GM21529 (cell line): ENCODE data around the gene ZDBF2.
A peak's percentile ranks its signal among the peaks of the same experiment; 100 is the strongest.
"Not testable (repeated sequence)": the region's sequence is repeated elsewhere in the genome, so short reads cannot be mapped to it uniquely, and the experiment has no call there.

Experiments
- ATAC-seq: cut with Tn5 transposase; IDR thresholded peaks from one replicate; pipeline ENCODE4 v1.9.1; 2021; ENCODE audit not compliant: unreplicated experiment

ZDBF2 gene

GRCh38 chr2:206259376-206260187 is 14.9 kb upstream of the ZDBF2 start:
- ATAC-seq = no peak

GRCh38 chr2:206260188-206261012 is 14.1 kb upstream of the ZDBF2 start:
- ATAC-seq = peak; percentile 81

GRCh38 chr2:206263959-206264603 is 10.4 kb upstream of the ZDBF2 start:
- ATAC-seq = no peak

GRCh38 chr2:206266130-206267125 is 8.0 kb upstream of the ZDBF2 start:
- no peak for ATAC-seq

GRCh38 chr2:206267567-206267966 is 6.9 kb upstream of the ZDBF2 start:
- no peak for ATAC-seq

- no peak for ATAC-seq
Measured at GRCh38 chr2:206271065-206271464, 3.4 kb upstream of the ZDBF2 start.

- ATAC-seq = peak; percentile 6
Measured at GRCh38 chr2:206273905-206274304, 558 bp upstream of the ZDBF2 start.

- ATAC-seq = peak; percentile 34
Measured at GRCh38 chr2:206275312-206276055, 1.0 kb downstream of the ZDBF2 start.

- ATAC-seq = no peak
Measured at GRCh38 chr2:206276169-206276942, 1.9 kb downstream of the ZDBF2 start.

- ATAC-seq = no peak
Measured at GRCh38 chr2:206277503-206277902, 3.0 kb downstream of the ZDBF2 start.

GRCh38 chr2:206282746-206283145 is 8.3 kb downstream of the ZDBF2 start:
- ATAC-seq = no peak

- ATAC-seq = no peak
Measured at GRCh38 chr2:206287197-206287596, 12.7 kb downstream of the ZDBF2 start.

- ATAC-seq = no peak
Measured at GRCh38 chr2:206289391-206289790, 14.9 kb downstream of the ZDBF2 start.

- ATAC-seq = no peak
Measured at GRCh38 chr2:206296128-206296527, 21.7 kb downstream of the ZDBF2 start.

GRCh38 chr2:206299608-206300007 is 25.1 kb downstream of the ZDBF2 start:
- ATAC-seq = not testable (repeated sequence)

- ATAC-seq = peak; percentile 82
Measured at GRCh38 chr2:206305523-206306245, 31.2 kb downstream of the ZDBF2 start.

GRCh38 chr2:206311026-206311425 is 36.6 kb downstream of the ZDBF2 start:
- no peak for ATAC-seq

GRCh38 chr2:206316141-206316540 is 41.7 kb downstream of the ZDBF2 start:
- no peak for ATAC-seq
